Right ventricle myocardium inferior (tissue), 1 donor: Measurements from ENCODE around the gene CD109. TPM values are rescaled to one million over a fixed set of nuclear protein-coding genes. Genes with fewer than 3 reads are reported as not detected.
"Not testable (repeated sequence)": the region's sequence is repeated elsewhere in the genome, so short reads cannot be mapped to it uniquely, and the experiment has no call there.

Experiments used
- ATAC-seq: fragments of 200-7000 bp; cut with Tn5 transposase; one replicate; pipeline ENCODE4 v1.9.1; 2020; ENCODE audit warnings: mild to moderate bottlenecking, moderate library complexity
- DNase-seq: peaks from one replicate; pipeline ENCODE4 v3.0.0; 2021; ENCODE audit errors: missing footprints
- intact Hi-C: fragments of 100-400 bp; cut with DNase I; formaldehyde crosslinking; loops from one replicate; pipeline ENCODE4 v1.11.0; 2022
- total RNA-seq: library from RNA; stranded (reverse); fragmentation: NEBNext Ultra II Directional; extraction: Animal tissue kit (Norgen Biotek cat#: 25700); gene quantifications from one replicate; pipeline ENCODE4 v1.2.1, GENCODE V29; 2021
- donor health status: DM: no; HTN: yes; CAD: no; lungs with severe emphysema.

CD109 gene
- total RNA-seq, 1 donor from 2014 or later = 7.3 TPM

GRCh38 chr6:73803562-73804241 is 107.7 kb downstream of the CD109 start:
- ATAC-seq = no peak
- DNase-seq = no peak
- intact Hi-C loops = no loop called here

- DNase-seq, intact Hi-C loops, ATAC-seq: not testable (repeated sequence)
Measured at GRCh38 chr6:73805221-73805620, 109.2 kb downstream of the CD109 start.

- DNase-seq, ATAC-seq, intact Hi-C loops: not testable (repeated sequence)
Measured at GRCh38 chr6:73805982-73806381, 110.0 kb downstream of the CD109 start.

GRCh38 chr6:73811706-73812105 is 115.7 kb downstream of the CD109 start:
- intact Hi-C loops = no loop called here
- no peak for DNase-seq
- ATAC-seq = no peak

- no peak for DNase-seq
- no peak for ATAC-seq
- intact Hi-C loops = no loop called here
Measured at GRCh38 chr6:73817253-73817652, 121.2 kb downstream of the CD109 start.

- DNase-seq (no peak), ATAC-seq (peak; percentile 72)
- intact Hi-C loops = no loop called here
Measured at GRCh38 chr6:73823046-73823735, 127.2 kb downstream of the CD109 start.

GRCh38 chr6:73823832-73824231 is 127.8 kb downstream of the CD109 start:
- intact Hi-C loops = no loop called here
- DNase-seq (no peak), ATAC-seq (no peak)

GRCh38 chr6:73826571-73826970 is 130.6 kb downstream of the CD109 start:
- intact Hi-C loops = no loop called here
- DNase-seq (no peak), ATAC-seq (no peak)

GRCh38 chr6:73830119-73830518 is 134.1 kb downstream of the CD109 start:
- intact Hi-C loops = no loop called here
- DNase-seq = peak; percentile 46
- no peak for ATAC-seq

- ATAC-seq (peak; percentile 94), DNase-seq (no peak)
- intact Hi-C loops = no loop called here
Measured at GRCh38 chr6:73832313-73832712, 136.3 kb downstream of the CD109 start.

GRCh38 chr6:73844696-73845095 is 148.7 kb downstream of the CD109 start:
- intact Hi-C loops, DNase-seq: not testable (repeated sequence)

GRCh38 chr6:73851048-73851447 is 155.0 kb downstream of the CD109 start:
- intact Hi-C loops = loop anchor here (10.0 kb wide), 1 partner anchor 1354 kb away; the partner anchor contains the start of gene COL12A1
- not testable (repeated sequence) for DNase-seq

More at GRCh38 chr6:73844696-73845095, 148.7 kb downstream of the CD109 start:
- ATAC-seq = not testable (repeated sequence)

GRCh38 chr6:73854998-73855718 is 159.2 kb downstream of the CD109 start:
- intact Hi-C loops = loop anchor here (10.0 kb wide), 1 partner anchor 1350 kb away; the partner anchor contains the start of gene COL12A1
- DNase-seq (no peak), ATAC-seq (no peak)

More at GRCh38 chr6:73851048-73851447, 155.0 kb downstream of the CD109 start:
- not testable (repeated sequence) for ATAC-seq

GRCh38 chr6:73857341-73857890 is 161.4 kb downstream of the CD109 start:
- intact Hi-C loops = loop anchor here (10.0 kb wide), 1 partner anchor 1347 kb away; the partner anchor contains the start of gene COL12A1
- ATAC-seq (peak; percentile 66), DNase-seq (no peak)

- intact Hi-C loops = loop anchor here (10.0 kb wide), 1 partner anchor 1346 kb away; the partner anchor contains the start of gene COL12A1
- DNase-seq (no peak), ATAC-seq (no peak)
Measured at GRCh38 chr6:73858376-73858775, 162.4 kb downstream of the CD109 start.

GRCh38 chr6:73860303-73860702 is 164.3 kb downstream of the CD109 start:
- ATAC-seq (no peak), DNase-seq (no peak)
- intact Hi-C loops = no loop called here

GRCh38 chr6:73866305-73866704 is 170.3 kb downstream of the CD109 start:
- no peak for DNase-seq
- no peak for ATAC-seq
- intact Hi-C loops = no loop called here

GRCh38 chr6:73867411-73867810 is 171.4 kb downstream of the CD109 start:
- DNase-seq (no peak), ATAC-seq (no peak)
- intact Hi-C loops = no loop called here

GRCh38 chr6:73870907-73871306 is 174.9 kb downstream of the CD109 start:
- intact Hi-C loops = no loop called here
- ATAC-seq = no peak

More at GRCh38 chr6:73870907-73871306, 174.9 kb downstream of the CD109 start:
- no peak for DNase-seq
